WERI-Rb-1 (cell line): ENCODE results near the gene TLN1.

Experiments
- DNase-seq: peaks from one replicate; pipeline ENCODE4 v3.0.0-alpha.2; 2020
- H3K27ac ChIP-seq: fragments of 250-450 bp; sonication (Bioruptor Pico); 2 replicates; pipeline ENCODE4 v1.5.1; 2020; ENCODE audit warnings: mild to moderate bottlenecking, moderate library complexity
- H3K27me3 ChIP-seq: fragments of 250-450 bp; sonication (Bioruptor Pico); 2 replicates; pipeline ENCODE4 v1.5.1; 2021; ENCODE audit warnings: mild to moderate bottlenecking, low read depth, moderate library complexity; ENCODE audit not compliant: insufficient read depth, severe bottlenecking
- H3K36me3 ChIP-seq: fragments of 250-450 bp; sonication (Bioruptor Pico); 2 replicates; pipeline ENCODE4 v1.5.1; 2020; ENCODE audit warnings: mild to moderate bottlenecking, moderate library complexity
- H3K4me3 ChIP-seq: 2 replicates; pipeline ENCODE4 v1.5.1; 2011; ENCODE audit warnings: low read depth, mild to moderate bottlenecking, control low read depth, low read length
- H3K9me3 ChIP-seq: fragments of 250-450 bp; sonication (Bioruptor Pico); 2 replicates; pipeline ENCODE4 v1.5.1; 2021; ENCODE audit warnings: mild to moderate bottlenecking, moderate library complexity; ENCODE audit not compliant: severe bottlenecking
- CTCF ChIP-seq: IDR thresholded peaks from 2 replicates; pipeline ENCODE4 v1.5.1; 2011; ENCODE audit warnings: low read depth, mild to moderate bottlenecking, control low read depth, inconsistent platforms, low read length

The TLN1 gene

GRCh38 chr9:35771943-35772342 is 39.9 kb upstream of the TLN1 start:
- H3K9me3 ChIP-seq: no peaks in the 10 kb centered on the region
- no peak overlapping the region for H3K27ac ChIP-seq
- no peak for DNase-seq
- no peaks in the 10 kb centered on the region for H3K27me3 ChIP-seq
- H3K4me3 ChIP-seq: no peak overlapping the region
- TF ChIP-seq CTCF: no peak
- H3K36me3 ChIP-seq: peaks cover 2% of the 10 kb centered on the region; the same call in 1 of the 2 replicates

GRCh38 chr9:35771534-35771933 is 39.5 kb upstream of the TLN1 start:
- DNase-seq: no peak
- Histone ChIP-seq H3K27ac (no peak overlapping the region), H3K9me3 (no peaks in the 10 kb centered on the region), H3K36me3 (peaks cover 2% of the 10 kb centered on the region; the same call in 1 of the 2 replicates), H3K27me3 (no peaks in the 10 kb centered on the region), H3K4me3 (no peak overlapping the region)
- no peak for TF ChIP-seq CTCF

DNA sequence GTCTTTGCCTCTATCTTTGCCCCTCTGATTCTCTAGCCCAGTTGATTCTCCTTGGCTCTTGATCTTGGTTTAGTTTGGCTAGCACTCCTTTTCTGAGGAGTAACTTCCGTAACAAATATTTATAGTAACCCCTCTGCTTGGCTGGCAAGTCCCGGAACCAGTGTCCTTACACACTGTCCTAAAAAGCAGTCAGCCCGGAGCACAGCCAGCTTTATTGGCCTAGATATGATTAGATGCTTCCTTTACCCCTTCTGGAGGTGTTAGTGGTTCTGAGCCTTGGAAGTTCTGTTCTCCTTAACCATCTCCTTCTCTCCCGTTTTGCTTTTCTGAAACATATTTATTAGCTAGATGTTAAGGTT is 39.1 kb upstream of the TLN1 start:
- TF ChIP-seq CTCF: no peak
- H3K27ac ChIP-seq: peak overlapping the region; percentile 35; the same call in 1 of the 2 replicates
- peaks cover 2% of the 10 kb centered on the region; the same call in 1 of the 2 replicates for H3K36me3 ChIP-seq
- H3K4me3 ChIP-seq: no peak overlapping the region
- no peaks in the 10 kb centered on the region for H3K9me3 ChIP-seq
- no peaks in the 10 kb centered on the region for H3K27me3 ChIP-seq
- no peak for DNase-seq

GRCh38 chr9:35769763-35770162 is 37.8 kb upstream of the TLN1 start:
- no peak overlapping the region for H3K4me3 ChIP-seq
- DNase-seq: no peak
- no peak for TF ChIP-seq CTCF
- H3K36me3 ChIP-seq: peaks cover 2% of the 10 kb centered on the region; the same call in 1 of the 2 replicates
- H3K27me3 ChIP-seq: no peaks in the 10 kb centered on the region
- no peaks in the 10 kb centered on the region for H3K9me3 ChIP-seq
- no peak overlapping the region for H3K27ac ChIP-seq

GRCh38 chr9:35767458-35767857 is 35.5 kb upstream of the TLN1 start:
- no peak for TF ChIP-seq CTCF
- no peak for DNase-seq
- Histone ChIP-seq H3K4me3 (no peak overlapping the region), H3K9me3 (no peaks in the 10 kb centered on the region), H3K27me3 (no peaks in the 10 kb centered on the region), H3K27ac (no peak overlapping the region), H3K36me3 (no peaks in the 10 kb centered on the region; the same call in 1 of the 2 replicates)

GRCh38 chr9:35766997-35767396 is 35.0 kb upstream of the TLN1 start:
- no peak for TF ChIP-seq CTCF
- Histone ChIP-seq H3K27me3 (no peaks in the 10 kb centered on the region), H3K27ac (no peak overlapping the region), H3K4me3 (no peak overlapping the region), H3K9me3 (no peaks in the 10 kb centered on the region), H3K36me3 (no peaks in the 10 kb centered on the region; the same call in 1 of the 2 replicates)
- no peak for DNase-seq
